ENCODE data around the gene NTF4. TPM values are rescaled to one million over a fixed set of nuclear protein-coding genes. Genes with fewer than 3 reads are reported as not detected.
A peak's percentile ranks its signal among the peaks of the same experiment; 100 is the strongest.

The NTF4 gene
- total RNA-seq, 2 donors from 2014 or later, result 7.0 to 24.4 TPM

DNA sequence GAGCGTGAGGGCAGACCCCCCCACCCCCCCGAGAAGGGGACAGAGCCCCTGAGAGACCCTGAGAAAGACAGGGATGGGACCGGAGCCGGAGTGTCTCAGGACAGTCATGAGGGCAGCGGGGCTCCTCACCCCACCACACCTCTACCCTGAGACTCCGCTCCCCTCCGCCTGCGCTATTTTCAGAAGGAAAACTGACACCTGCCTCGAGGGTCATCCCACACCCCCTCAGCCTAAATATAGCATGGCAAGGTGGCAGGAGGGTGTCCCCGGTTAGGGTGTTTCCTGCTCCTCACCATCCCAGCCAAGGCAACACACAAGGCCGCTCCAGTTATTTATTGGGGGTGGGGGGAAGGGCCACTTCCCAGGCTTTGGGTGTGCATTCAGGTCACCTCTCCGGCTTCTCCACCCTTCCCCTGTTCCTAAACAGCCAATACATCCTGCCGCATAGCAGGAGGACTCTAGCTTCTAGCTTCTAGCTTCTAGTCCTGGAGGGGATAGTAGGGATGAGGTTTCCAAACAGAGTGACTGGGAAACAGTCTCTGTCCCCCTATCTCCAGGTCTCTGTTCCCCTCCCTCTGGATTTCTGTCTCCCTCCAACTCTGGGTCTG, 1.4 kb upstream of the NTF4 start:
- Histone ChIP-seq H3K27me3 (replicated peaks; ENCODE audit: insufficient read depth) (no peaks in the 10 kb centered on the region), H3K4me3 (no peak overlapping the region), H3K9me3 (no peaks in the 10 kb centered on the region), H3K27ac (no peak overlapping the region), H3K4me1 (replicated peaks) (no peaks in the 10 kb centered on the region), H3K36me3 (no peaks in the 10 kb centered on the region)
- WGBS, result 71% methylated on average over 13 of the region's 13 CpGs
- intact Hi-C loops (cut with DNase I), result no loop called here
- TF ChIP-seq POLR2A (IDR thresholded peaks at IDR 0.05) (no peak), POLR2AphosphoS5 (IDR thresholded peaks at IDR 0.05) (no peak)
- TF ChIP-seq, protein P1, sequence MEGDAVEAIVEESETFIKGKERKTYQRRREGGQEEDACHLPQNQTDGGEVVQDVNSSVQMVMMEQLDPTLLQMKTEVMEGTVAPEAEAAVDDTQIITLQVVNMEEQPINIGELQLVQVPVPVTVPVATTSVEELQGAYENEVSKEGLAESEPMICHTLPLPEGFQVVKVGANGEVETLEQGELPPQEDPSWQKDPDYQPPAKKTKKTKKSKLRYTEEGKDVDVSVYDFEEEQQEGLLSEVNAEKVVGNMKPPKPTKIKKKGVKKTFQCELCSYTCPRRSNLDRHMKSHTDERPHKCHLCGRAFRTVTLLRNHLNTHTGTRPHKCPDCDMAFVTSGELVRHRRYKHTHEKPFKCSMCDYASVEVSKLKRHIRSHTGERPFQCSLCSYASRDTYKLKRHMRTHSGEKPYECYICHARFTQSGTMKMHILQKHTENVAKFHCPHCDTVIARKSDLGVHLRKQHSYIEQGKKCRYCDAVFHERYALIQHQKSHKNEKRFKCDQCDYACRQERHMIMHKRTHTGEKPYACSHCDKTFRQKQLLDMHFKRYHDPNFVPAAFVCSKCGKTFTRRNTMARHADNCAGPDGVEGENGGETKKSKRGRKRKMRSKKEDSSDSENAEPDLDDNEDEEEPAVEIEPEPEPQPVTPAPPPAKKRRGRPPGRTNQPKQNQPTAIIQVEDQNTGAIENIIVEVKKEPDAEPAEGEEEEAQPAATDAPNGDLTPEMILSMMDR (IDR thresholded peaks at IDR 0.05), result no peak
- no peak for DNase-seq (ENCODE audit: low spot score)

DNA sequence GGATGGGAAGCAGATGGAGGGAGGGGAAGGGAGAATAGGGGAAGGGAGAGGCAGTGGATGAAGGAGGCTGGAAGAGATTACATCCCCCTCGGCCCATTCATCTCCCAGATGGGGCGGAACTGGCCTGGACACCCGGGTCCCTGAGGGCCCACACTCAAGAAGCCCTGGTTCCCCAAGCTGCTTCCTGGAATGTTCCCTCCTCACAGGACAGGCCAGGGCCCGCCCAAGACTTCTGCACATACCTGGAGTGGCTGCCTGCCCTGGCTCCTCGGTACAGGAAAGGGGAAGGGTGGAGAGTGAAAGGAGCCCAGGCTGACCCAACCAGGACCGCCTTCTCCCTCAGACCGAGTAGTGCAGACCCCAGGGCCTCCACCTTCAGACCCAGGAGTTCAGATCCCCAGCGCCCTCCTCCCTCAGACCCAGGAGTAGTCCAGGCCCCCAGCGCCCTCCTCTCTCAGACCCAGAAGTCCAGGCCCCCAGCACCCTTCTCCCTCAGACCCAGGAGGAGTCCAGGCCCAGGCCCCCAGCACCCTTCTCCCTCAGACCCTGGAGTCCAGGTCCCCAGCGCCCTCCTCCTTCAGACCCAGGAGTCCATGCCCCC, 489 bp downstream of the NTF4 start:
- peak; percentile 79 for DNase-seq (ENCODE audit: low spot score)
- H3K27ac ChIP-seq, result peak overlapping the region; percentile 70 to 76
- 31% methylated on average over 8 of the region's 10 CpGs for WGBS
- TF ChIP-seq, protein P1 (IDR thresholded peaks at IDR 0.05), result no peak
- TF ChIP-seq POLR2A (IDR thresholded peaks at IDR 0.05), result peak; percentile 57
- TF ChIP-seq POLR2AphosphoS5 (IDR thresholded peaks at IDR 0.05), result peak; percentile 74
- no peaks in the 10 kb centered on the region for H3K4me1 ChIP-seq (replicated peaks)
- peak overlapping the region; percentile 25 to 29 for H3K4me3 ChIP-seq
- H3K9me3 ChIP-seq, result no peaks in the 10 kb centered on the region
- H3K27me3 ChIP-seq (replicated peaks; ENCODE audit: insufficient read depth), result no peaks in the 10 kb centered on the region
- intact Hi-C loops (cut with DNase I), result no loop called here
- no peaks in the 10 kb centered on the region for H3K36me3 ChIP-seq

GRCh38 chr19:49061445-49061844, 3.2 kb downstream of the NTF4 start:
- Histone ChIP-seq H3K4me3 (no peak overlapping the region), H3K27me3 (replicated peaks; ENCODE audit: insufficient read depth) (no peaks in the 10 kb centered on the region), H3K27ac (no peak overlapping the region), H3K9me3 (no peaks in the 10 kb centered on the region), H3K36me3 (no peaks in the 10 kb centered on the region), H3K4me1 (replicated peaks) (peaks cover 7% of the 10 kb centered on the region)
- intact Hi-C loops (cut with DNase I), result no loop called here
- 79% methylated on average over 21 of the region's 25 CpGs for WGBS
- DNase-seq (ENCODE audit: low spot score), result no peak
- TF ChIP-seq POLR2A (IDR thresholded peaks at IDR 0.05) (no peak), POLR2AphosphoS5 (IDR thresholded peaks at IDR 0.05) (no peak)
- TF ChIP-seq, protein P1 (IDR thresholded peaks at IDR 0.05), result no peak

- H3K9me3 ChIP-seq, result no peaks in the 10 kb centered on the region
- WGBS, result 89% methylated on average over 2 of the region's 2 CpGs
- peaks cover 7% of the 10 kb centered on the region for H3K4me1 ChIP-seq (replicated peaks)
- intact Hi-C loops (cut with DNase I), result no loop called here
- no peaks in the 10 kb centered on the region for H3K36me3 ChIP-seq
- no peaks in the 10 kb centered on the region for H3K27me3 ChIP-seq (replicated peaks; ENCODE audit: insufficient read depth)
- TF ChIP-seq POLR2AphosphoS5 (IDR thresholded peaks at IDR 0.05), result no peak
- TF ChIP-seq POLR2A (IDR thresholded peaks at IDR 0.05), result no peak
- TF ChIP-seq, protein P1 (IDR thresholded peaks at IDR 0.05), result no peak
- DNase-seq (ENCODE audit: low spot score), result no peak
- H3K27ac ChIP-seq, result no peak overlapping the region
- H3K4me3 ChIP-seq, result no peak overlapping the region
These were observed 3.6 kb downstream of the NTF4 start for GRCh38 chr19:49061000-49061399.

- Histone ChIP-seq H3K4me3 (no peak overlapping the region), H3K4me1 (replicated peaks) (peaks cover 7% of the 10 kb centered on the region), H3K27ac (no peak overlapping the region), H3K27me3 (replicated peaks; ENCODE audit: insufficient read depth) (no peaks in the 10 kb centered on the region), H3K36me3 (no peaks in the 10 kb centered on the region), H3K9me3 (no peaks in the 10 kb centered on the region)
- DNase-seq (ENCODE audit: low spot score), result no peak
- intact Hi-C loops (cut with DNase I), result no loop called here
- TF ChIP-seq POLR2AphosphoS5 (IDR thresholded peaks at IDR 0.05) (no peak), POLR2A (IDR thresholded peaks at IDR 0.05) (no peak)
- TF ChIP-seq, protein P1 (IDR thresholded peaks at IDR 0.05), result no peak
- WGBS, result 48% methylated on average over 9 of the region's 9 CpGs
These were observed 5.6 kb downstream of the NTF4 start for GRCh38 chr19:49059053-49059452.

Data from prostate gland (tissue), 2 donors.